ENCODE data around the gene CD22.
"Not testable (repeated sequence)": the region's sequence is repeated elsewhere in the genome, so short reads cannot be mapped to it uniquely, and the experiment has no call there.

Gene CD22

GRCh38 chr19:35284153-35285094, 44.6 kb upstream of the CD22 start:
- DNase-seq (ENCODE audit: extremely low spot score): no peak
- no peak for TF ChIP-seq NFRKB (IDR thresholded peaks at IDR 0.05)
- no peak for TF ChIP-seq ARNT (IDR thresholded peaks at IDR 0.05)
- TF ChIP-seq BHLHE40 (IDR thresholded peaks at IDR 0.05; ENCODE audit: borderline replicate concordance): no peak
- no peak for TF ChIP-seq L3MBTL2 (conservative IDR thresholded peaks at IDR 0.05)
- TF ChIP-seq LEF1 (IDR thresholded peaks at IDR 0.05; ENCODE audit: borderline replicate concordance): no peak
- CTCF ChIA-PET: no interaction called here
- POLR2A ChIA-PET: interaction anchor here (0.7 kb wide), 1 partner anchor 116 kb away, joined by 3 read pairs; no protein-coding TSS in a partner anchor

- no peak for DNase-seq (ENCODE audit: extremely low spot score)
- TF ChIP-seq HDGF (IDR thresholded peaks at IDR 0.05; ENCODE audit: borderline replicate concordance): no peak
- TF ChIP-seq LEF1 (IDR thresholded peaks at IDR 0.05; ENCODE audit: borderline replicate concordance): no peak
- TF ChIP-seq PKNOX1 (IDR thresholded peaks at IDR 0.05): no peak
- TF ChIP-seq ZNF384 (IDR thresholded peaks at IDR 0.05): no peak
- TF ChIP-seq ELF4 (IDR thresholded peaks at IDR 0.05): no peak
- no peak for TF ChIP-seq FOXA1 (IDR thresholded peaks at IDR 0.05)
- no peak for TF ChIP-seq SUZ12 (IDR thresholded peaks at IDR 0.05)
- no peak for TF ChIP-seq NFRKB (IDR thresholded peaks at IDR 0.05)
- TF ChIP-seq BHLHE40 (IDR thresholded peaks at IDR 0.05; ENCODE audit: borderline replicate concordance): no peak
- ChIA-PET CTCF (interaction anchor here (0.8 kb wide), 1 partner anchor 68 kb away, joined by 3 read pairs; no protein-coding TSS in a partner anchor), POLR2A (interaction anchor here (0.7 kb wide), 1 partner anchor 116 kb away, joined by 3 read pairs; no protein-coding TSS in a partner anchor)
Observed at GRCh38 chr19:35285095-35285449, 43.9 kb upstream of the CD22 start.

GRCh38 chr19:35285465-35285864, 43.5 kb upstream of the CD22 start:
- not testable (repeated sequence) for DNase-seq (ENCODE audit: extremely low spot score)
- CTCF ChIA-PET: interaction anchor here (0.8 kb wide), 1 partner anchor 68 kb away, joined by 3 read pairs; no protein-coding TSS in a partner anchor
- POLR2A ChIA-PET: interaction anchor here (0.7 kb wide), 1 partner anchor 117 kb away, joined by 3 read pairs; no protein-coding TSS in a partner anchor

- DNase-seq (ENCODE audit: extremely low spot score); CTCF ChIA-PET: not testable (repeated sequence)
Observed at GRCh38 chr19:35286101-35286500, 42.9 kb upstream of the CD22 start.

GRCh38 chr19:35287713-35288112, 41.3 kb upstream of the CD22 start:
- DNase-seq (ENCODE audit: extremely low spot score): no peak
- TF ChIP-seq ARNT (IDR thresholded peaks at IDR 0.05) (no peak), TARDBP (IDR thresholded peaks at IDR 0.05) (no peak), SUZ12 (IDR thresholded peaks at IDR 0.05) (no peak), FOXK2 (IDR thresholded peaks at IDR 0.05) (no peak), BHLHE40 (IDR thresholded peaks at IDR 0.05; ENCODE audit: borderline replicate concordance) (no peak), CTBP1 (IDR thresholded peaks at IDR 0.05; ENCODE audit: borderline replicate concordance) (no peak), PKNOX1 (IDR thresholded peaks at IDR 0.05) (no peak), HDGF (IDR thresholded peaks at IDR 0.05; ENCODE audit: borderline replicate concordance) (no peak), FOXA1 (IDR thresholded peaks at IDR 0.05) (no peak), LEF1 (IDR thresholded peaks at IDR 0.05; ENCODE audit: borderline replicate concordance) (no peak), SP1 (IDR thresholded peaks at IDR 0.05) (no peak), L3MBTL2 (conservative IDR thresholded peaks at IDR 0.05) (no peak), NFRKB (IDR thresholded peaks at IDR 0.05) (no peak), FOXM1 (IDR thresholded peaks at IDR 0.05; ENCODE audit: borderline replicate concordance) (no peak)
- ChIA-PET POLR2A (no interaction called here), CTCF (no interaction called here)

More at GRCh38 chr19:35286101-35286500, 42.9 kb upstream of the CD22 start:
- POLR2A ChIA-PET: not testable (repeated sequence)

GRCh38 chr19:35288331-35288730, 40.7 kb upstream of the CD22 start:
- no peak for DNase-seq (ENCODE audit: extremely low spot score)
- CTCF ChIA-PET: no interaction called here
- POLR2A ChIA-PET: no interaction called here
- TF ChIP-seq NFRKB (IDR thresholded peaks at IDR 0.05) (no peak), SUZ12 (IDR thresholded peaks at IDR 0.05) (no peak), ELF4 (IDR thresholded peaks at IDR 0.05) (no peak), CTBP1 (IDR thresholded peaks at IDR 0.05; ENCODE audit: borderline replicate concordance) (no peak), L3MBTL2 (conservative IDR thresholded peaks at IDR 0.05) (no peak), FOXK2 (IDR thresholded peaks at IDR 0.05) (no peak), FOXA1 (IDR thresholded peaks at IDR 0.05) (no peak), SP1 (IDR thresholded peaks at IDR 0.05) (no peak), HDGF (IDR thresholded peaks at IDR 0.05; ENCODE audit: borderline replicate concordance) (no peak), BHLHE40 (IDR thresholded peaks at IDR 0.05; ENCODE audit: borderline replicate concordance) (no peak), LEF1 (IDR thresholded peaks at IDR 0.05; ENCODE audit: borderline replicate concordance) (no peak), ZNF384 (IDR thresholded peaks at IDR 0.05) (no peak), ARNT (IDR thresholded peaks at IDR 0.05) (no peak), PKNOX1 (IDR thresholded peaks at IDR 0.05) (no peak), FOXM1 (IDR thresholded peaks at IDR 0.05; ENCODE audit: borderline replicate concordance) (no peak), TARDBP (IDR thresholded peaks at IDR 0.05) (no peak)

Data from HEK293T (cell line).